H9 (cell line): ENCODE measurements around the gene SHC1. TPM values are rescaled to one million over a fixed set of nuclear protein-coding genes. Genes with fewer than 3 reads are reported as not detected.

Experiments
- DNase-seq: peaks from one replicate; pipeline ENCODE4 v3.0.0-alpha.2; 2017
- H2AFZ ChIP-seq: one replicate; pipeline ENCODE4 v1.6.1; 2013; ENCODE audit warnings: mild to moderate bottlenecking, low read length, control low read depth, moderate library complexity
- H2AK5ac ChIP-seq: 2 replicates; pipeline ENCODE4 v1.6.1; 2013; ENCODE audit warnings: low read length, control low read depth, mixed read lengths; ENCODE audit not compliant: insufficient read length
- H2BK120ac ChIP-seq: one replicate; pipeline ENCODE4 v1.6.1; 2013; ENCODE audit warnings: low read depth, mild to moderate bottlenecking, low read length, control low read depth, inconsistent platforms; ENCODE audit not compliant: poor library complexity, severe bottlenecking
- H2BK12ac ChIP-seq: 2 replicates; pipeline ENCODE4 v1.6.1; 2013; ENCODE audit warnings: low read length, control low read depth, mixed read lengths, low read depth; ENCODE audit not compliant: insufficient read length
- H2BK15ac ChIP-seq: 2 replicates; pipeline ENCODE4 v1.6.1; 2013; ENCODE audit warnings: low read depth, low read length, control low read depth
- H2BK20ac ChIP-seq: one replicate; pipeline ENCODE4 v1.6.1; 2013; ENCODE audit warnings: low read depth, mild to moderate bottlenecking, low read length, control low read depth, inconsistent platforms; ENCODE audit not compliant: poor library complexity, severe bottlenecking
- H2BK5ac ChIP-seq: 2 replicates; pipeline ENCODE4 v1.6.1; 2013; ENCODE audit warnings: low read length, control low read depth, mixed read lengths; ENCODE audit not compliant: insufficient read length
- H3K14ac ChIP-seq: 2 replicates; pipeline ENCODE4 v1.6.1; 2013; ENCODE audit warnings: low read length, control low read depth; ENCODE audit not compliant: insufficient read depth
- H3K18ac ChIP-seq: 2 replicates; pipeline ENCODE4 v1.6.1; 2013; ENCODE audit warnings: low read depth, mild to moderate bottlenecking, mixed read lengths, low read length, control low read depth; ENCODE audit not compliant: insufficient read length
- H3K23ac ChIP-seq: 2 replicates; pipeline ENCODE4 v1.6.1; 2013; ENCODE audit warnings: low read length, control low read depth, mixed read lengths, low read depth; ENCODE audit not compliant: insufficient read length
- H3K23me2 ChIP-seq: 2 replicates; pipeline ENCODE4 v1.6.1; 2013; ENCODE audit warnings: low read depth, mild to moderate bottlenecking, mixed read lengths, low read length, control low read depth; ENCODE audit not compliant: insufficient read length, poor library complexity, severe bottlenecking
- H3K27ac ChIP-seq: 2 replicates; pipeline ENCODE4 v1.5.1; 2013; ENCODE audit warnings: low read length, control low read depth, mixed read lengths, low read depth; ENCODE audit not compliant: insufficient read length
- H3K27me3 ChIP-seq: 2 replicates; pipeline ENCODE4 v1.6.1; 2013; ENCODE audit warnings: low read length, control low read depth, inconsistent platforms; ENCODE audit not compliant: insufficient read depth
- H3K4ac ChIP-seq: 2 replicates; pipeline ENCODE4 v1.6.1; 2013; ENCODE audit warnings: low read depth, mild to moderate bottlenecking, control low read depth, inconsistent platforms, low read length, moderate library complexity
- H3K4me1 ChIP-seq: 2 replicates; pipeline ENCODE4 v1.6.1; 2013; ENCODE audit warnings: low read length, control low read depth, inconsistent platforms; ENCODE audit not compliant: insufficient read depth
- H3K4me2 ChIP-seq: 2 replicates; pipeline ENCODE4 v1.6.1; 2013; ENCODE audit warnings: low read length, control low read depth, mixed read lengths; ENCODE audit not compliant: insufficient read length, insufficient read depth
- H3K56ac ChIP-seq: 2 replicates; pipeline ENCODE4 v1.6.1; 2013; ENCODE audit warnings: low read depth, mild to moderate bottlenecking, mixed read lengths, low read length, control low read depth; ENCODE audit not compliant: insufficient read length
- H3K79me1 ChIP-seq: 2 replicates; pipeline ENCODE4 v1.6.1; 2013; ENCODE audit warnings: low read depth, mild to moderate bottlenecking, moderate library complexity, low read length, control low read depth, inconsistent platforms; ENCODE audit not compliant: insufficient read depth, poor library complexity, severe bottlenecking
- H3K79me2 ChIP-seq: 2 replicates; pipeline ENCODE4 v1.6.1; 2013; ENCODE audit warnings: low read length, control low read depth, inconsistent platforms; ENCODE audit not compliant: insufficient read depth
- H3K9ac ChIP-seq: 2 replicates; pipeline ENCODE4 v1.6.1; 2013; ENCODE audit warnings: low read length, control low read depth, mixed read lengths; ENCODE audit not compliant: insufficient read length; ENCODE audit errors: extremely low read depth
- H3K9me3 ChIP-seq: one replicate; pipeline ENCODE4 v1.6.1; 2013; ENCODE audit warnings: low read depth, low read length, inconsistent platforms; ENCODE audit not compliant: control insufficient read depth
- H3T11ph ChIP-seq: one replicate; pipeline ENCODE4 v1.6.1; 2013; ENCODE audit warnings: mild to moderate bottlenecking, low read length, control low read depth, inconsistent platforms
- H4K20me1 ChIP-seq: one replicate; pipeline ENCODE4 v1.6.1; 2013; ENCODE audit not compliant: control insufficient read depth, insufficient read length, insufficient read depth
- H4K5ac ChIP-seq: 2 replicates; pipeline ENCODE4 v1.6.1; 2013; ENCODE audit warnings: low read depth, mild to moderate bottlenecking, mixed read lengths, low read length, control low read depth; ENCODE audit not compliant: insufficient read length
- H4K8ac ChIP-seq: replicated peaks from 2 replicates; pipeline ENCODE4 v1.6.1; 2013; ENCODE audit warnings: low read length, control low read depth, mixed read lengths, low read depth; ENCODE audit not compliant: insufficient read length
- H4K91ac ChIP-seq: 2 replicates; pipeline ENCODE4 v1.6.1; 2013; ENCODE audit warnings: low read depth, mild to moderate bottlenecking, moderate library complexity, mixed read lengths, low read length, control low read depth; ENCODE audit not compliant: insufficient read length
- H3K27ac Mint-ChIP-seq, 3 experiments: 2 replicates in 2 of 3; 3 replicates in 1 of 3; pipeline ENCODE4 v1.8.0; 2020 to 2021; ENCODE audit warnings: mixed read lengths in 3 of 3, mild to moderate bottlenecking in 1 of 3, moderate library complexity in 1 of 3
- H3K27me3 Mint-ChIP-seq: 2 replicates; pipeline ENCODE4 v1.8.0; 2021; ENCODE audit warnings: low read depth, mild to moderate bottlenecking, moderate library complexity, mixed read lengths
- H3K36me3 Mint-ChIP-seq, 3 experiments: 2 replicates in 2 of 3; 3 replicates in 1 of 3; pipeline ENCODE4 v1.8.0; 2020 to 2021; ENCODE audit warnings: low read depth in 3 of 3, mixed read lengths in 3 of 3; ENCODE audit not compliant: insufficient read depth in 1 of 3
- H3K4me1 Mint-ChIP-seq, 2 experiments: 2 replicates each; pipeline ENCODE4 v1.8.0; 2020; ENCODE audit warnings: mixed read lengths in 2 of 2
- H3K4me3 Mint-ChIP-seq, 2 experiments: 2 replicates in 1 of 2; 3 replicates in 1 of 2; pipeline ENCODE4 v1.8.0; 2020 to 2021; ENCODE audit warnings: mild to moderate bottlenecking in 2 of 2, mixed read lengths in 2 of 2, moderate library complexity in 1 of 2
- H3K9me3 Mint-ChIP-seq, 2 experiments: 2 replicates in 1 of 2; 3 replicates in 1 of 2; pipeline ENCODE4 v1.8.0; 2020; ENCODE audit warnings: mild to moderate bottlenecking in 2 of 2, mixed read lengths in 2 of 2, moderate library complexity in 1 of 2
- WGBS: extraction: QIAGEN DNeasy Blood & Tissue Kit; methylation state at CpG from one replicate; pipeline ENCODE4 v1.1.7; 2013; ENCODE audit warnings: missing lambda C conversion rate, low lambda C conversion rate, mixed read lengths; ENCODE audit not compliant: insufficient read length; ENCODE audit errors: extremely low coverage; 5-methylcytosine and 5-hydroxymethylcytosine counted together
- total RNA-seq: library from RNA; stranded (reverse); gene quantifications from 2 replicates; pipeline ENCODE4 v1.2.1, GENCODE V29; 2021
- TF ChIP-seq, protein P1 (sequence below): fragments of 200-600 bp; sonication (generic); conservative IDR thresholded peaks from 3 replicates; pipeline ENCODE4 v1.8.0; 2021; ENCODE audit warnings: antibody characterized with exemption, mild to moderate bottlenecking

SHC1 gene
- total RNA-seq, 1 experiment from 2014 or later, result 168 TPM

DNA sequence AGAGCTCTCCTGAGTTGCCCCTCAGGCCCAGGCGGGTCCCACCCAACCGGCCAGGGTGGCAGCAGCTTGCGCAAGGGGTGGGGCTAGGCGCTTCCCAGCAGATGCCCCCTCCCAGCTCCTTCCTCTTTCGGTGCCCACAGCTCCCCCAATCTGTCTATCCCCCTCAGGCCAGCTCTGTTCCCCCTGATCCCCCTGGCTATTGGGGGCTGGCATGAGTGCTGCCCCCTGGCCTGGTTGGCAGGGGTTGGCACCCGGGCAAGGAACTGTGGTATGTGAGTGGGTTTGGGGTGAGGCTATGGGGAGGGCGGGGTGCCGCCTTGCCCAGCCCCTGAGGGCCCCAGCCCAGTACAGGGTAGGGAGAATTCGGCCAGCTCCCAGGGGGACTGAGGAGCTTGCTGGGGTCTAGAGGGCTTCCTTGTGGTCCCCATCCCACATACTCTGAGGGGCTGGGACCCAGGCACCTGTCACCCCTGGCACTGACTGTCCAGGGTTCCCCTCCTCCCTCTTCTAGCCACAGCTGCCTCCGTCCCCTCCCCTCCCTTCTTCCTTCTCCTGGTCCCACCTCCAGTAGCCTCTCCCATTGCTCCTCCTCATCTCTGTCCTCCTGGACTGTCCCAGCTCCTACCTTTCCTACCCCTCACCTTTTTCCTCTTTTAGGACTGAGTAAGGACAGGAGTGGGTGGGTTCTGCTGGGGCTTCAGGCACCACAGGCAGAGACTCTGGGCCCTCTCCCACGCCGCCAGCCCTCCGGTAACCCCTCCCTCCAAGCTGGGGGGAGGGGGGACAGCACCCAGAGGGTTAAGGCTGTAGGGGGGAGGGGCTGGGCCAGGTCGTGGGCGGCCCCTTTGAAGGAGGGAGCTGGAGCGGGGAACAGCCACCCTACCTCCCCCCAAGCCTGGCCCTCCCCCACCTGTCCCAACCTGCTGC lies 37.7 kb upstream of the SHC1 start:
- Histone ChIP-seq H3K79me1 (no peaks in the 10 kb centered on the region), H4K8ac (no peak overlapping the region), H3K4me1 (peaks cover 8% of the 10 kb centered on the region; the same call in 1 of the 2 replicates), H3K56ac (no peak overlapping the region), H3K27ac (no peak overlapping the region), H3K23ac (no peak overlapping the region), H3K4ac (no peak overlapping the region), H3K18ac (no peak overlapping the region), H3T11ph (no peak overlapping the region), H2BK5ac (no peak overlapping the region), H4K91ac (no peak overlapping the region), H4K20me1 (no peaks in the 10 kb centered on the region), H3K9ac (no peak overlapping the region), H3K27me3 (no peaks in the 10 kb centered on the region), H3K14ac (no peak overlapping the region), H4K5ac (no peak overlapping the region), H2AFZ (no peak overlapping the region), H2BK15ac (no peak overlapping the region), H2BK120ac (no peak overlapping the region), H3K4me2 (peak overlapping the region; percentile 10), H2AK5ac (no peak overlapping the region), H3K9me3 (no peaks in the 10 kb centered on the region), H3K79me2 (no peaks in the 10 kb centered on the region; the same call in 1 of the 2 replicates), H2BK20ac (no peak overlapping the region), H3K23me2 (peaks cover 8% of the 10 kb centered on the region), H2BK12ac (no peak overlapping the region)
- Mint-ChIP-seq H3K27ac (peak overlapping the region in 2 of 3 experiments; percentile 70 to 90; a peak in 1 of 7 replicates), H3K36me3 (peaks cover 3 to 7% (median 5%) of the 10 kb centered on the region in 3 experiments; a peak in 5 of 7 replicates), H3K9me3 (no peaks in the 10 kb centered on the region; a peak in 2 of 5 replicates), H3K4me1 (peaks cover 54 to 71% of the 10 kb centered on the region in 2 experiments), H3K27me3 (no peaks in the 10 kb centered on the region), H3K4me3 (peak overlapping the region in 1 of 2 experiments; percentile 46; a peak in 2 of 5 replicates)
- no peak for DNase-seq
- no CpG with 5 or more reads among the region's 16 CpGs for WGBS
- TF ChIP-seq, protein P1, sequence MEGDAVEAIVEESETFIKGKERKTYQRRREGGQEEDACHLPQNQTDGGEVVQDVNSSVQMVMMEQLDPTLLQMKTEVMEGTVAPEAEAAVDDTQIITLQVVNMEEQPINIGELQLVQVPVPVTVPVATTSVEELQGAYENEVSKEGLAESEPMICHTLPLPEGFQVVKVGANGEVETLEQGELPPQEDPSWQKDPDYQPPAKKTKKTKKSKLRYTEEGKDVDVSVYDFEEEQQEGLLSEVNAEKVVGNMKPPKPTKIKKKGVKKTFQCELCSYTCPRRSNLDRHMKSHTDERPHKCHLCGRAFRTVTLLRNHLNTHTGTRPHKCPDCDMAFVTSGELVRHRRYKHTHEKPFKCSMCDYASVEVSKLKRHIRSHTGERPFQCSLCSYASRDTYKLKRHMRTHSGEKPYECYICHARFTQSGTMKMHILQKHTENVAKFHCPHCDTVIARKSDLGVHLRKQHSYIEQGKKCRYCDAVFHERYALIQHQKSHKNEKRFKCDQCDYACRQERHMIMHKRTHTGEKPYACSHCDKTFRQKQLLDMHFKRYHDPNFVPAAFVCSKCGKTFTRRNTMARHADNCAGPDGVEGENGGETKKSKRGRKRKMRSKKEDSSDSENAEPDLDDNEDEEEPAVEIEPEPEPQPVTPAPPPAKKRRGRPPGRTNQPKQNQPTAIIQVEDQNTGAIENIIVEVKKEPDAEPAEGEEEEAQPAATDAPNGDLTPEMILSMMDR, result no peak
